ELF-1 (cell line): Measurements from ENCODE around the gene C1QL1.
A peak's percentile ranks its signal among the peaks of the same experiment; 100 is the strongest.

Source experiments
- DNase-seq: peaks from one replicate; pipeline ENCODE4 v3.0.0-alpha.2; 2016; ENCODE audit warnings: low read depth, low spot score

The C1QL1 gene

GRCh38 chr17:44989552-44990138, 21.5 kb upstream of the C1QL1 start:
- DNase-seq: no peak

DNA sequence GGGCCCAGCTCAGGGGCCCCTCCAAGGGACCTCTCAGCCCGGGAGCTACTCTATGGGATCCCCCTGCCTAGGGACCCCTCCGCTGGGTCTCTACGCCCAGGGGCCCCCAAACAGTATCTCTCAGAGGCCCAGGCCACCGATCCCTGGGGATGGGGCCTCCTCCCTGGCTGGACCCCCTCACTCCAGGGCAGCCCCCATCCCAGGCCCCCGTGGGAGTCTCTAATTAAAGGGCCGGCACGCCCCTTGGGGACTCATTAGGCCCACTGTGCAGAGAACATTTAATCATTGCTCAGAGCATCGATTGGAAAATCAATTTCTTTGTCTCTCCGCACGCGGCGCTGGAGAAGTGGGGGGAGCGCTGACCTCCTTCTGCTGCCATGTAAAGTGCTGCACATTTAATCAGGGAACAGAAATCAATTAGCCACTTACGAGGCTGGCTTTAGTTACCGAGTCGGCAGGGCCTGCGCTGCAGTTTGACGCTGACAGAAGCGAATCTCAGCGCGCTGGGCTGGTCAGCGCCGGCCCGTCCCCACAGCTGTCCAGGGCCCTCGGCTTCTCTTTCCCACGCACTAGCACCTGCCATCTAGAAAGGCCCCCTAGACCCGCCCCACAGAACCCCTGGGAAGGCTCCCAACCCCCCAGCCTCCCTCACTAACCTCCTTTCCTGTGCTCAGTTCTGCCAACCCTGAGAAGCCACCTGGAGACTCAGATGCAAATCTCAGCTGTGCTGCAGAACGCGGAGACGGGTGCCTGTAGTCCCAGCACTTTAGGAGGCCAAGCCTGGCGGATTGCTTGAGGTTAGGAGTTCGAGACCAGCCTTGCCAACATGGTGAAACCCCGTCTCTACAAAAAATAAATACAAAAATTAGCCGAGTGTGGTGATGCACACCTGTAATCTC, 20.2 kb upstream of the C1QL1 start:
- no peak for DNase-seq

DNA sequence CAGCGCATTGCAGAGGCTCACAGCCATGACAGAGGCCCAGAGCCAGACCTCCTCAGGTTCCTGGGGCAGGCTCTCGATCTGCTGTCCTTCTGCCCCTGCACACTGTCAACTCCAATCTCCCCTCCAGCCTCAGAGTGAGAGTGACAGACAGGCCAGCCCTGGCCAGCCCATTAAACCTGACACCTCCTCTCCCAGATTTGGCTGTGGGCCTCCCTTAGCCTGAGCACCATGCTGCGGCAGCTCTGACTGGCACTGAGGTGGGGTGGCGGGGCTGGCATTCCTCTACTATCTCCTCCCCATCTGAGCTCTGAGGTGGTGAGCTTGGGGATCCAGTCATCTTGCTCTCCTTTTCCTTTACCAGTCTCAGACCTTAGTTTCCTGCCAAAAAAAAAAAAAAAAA, 15.5 kb upstream of the C1QL1 start:
- peak; percentile 46 for DNase-seq

GRCh38 chr17:44982113-44982702, 14.1 kb upstream of the C1QL1 start:
- no peak for DNase-seq

DNA sequence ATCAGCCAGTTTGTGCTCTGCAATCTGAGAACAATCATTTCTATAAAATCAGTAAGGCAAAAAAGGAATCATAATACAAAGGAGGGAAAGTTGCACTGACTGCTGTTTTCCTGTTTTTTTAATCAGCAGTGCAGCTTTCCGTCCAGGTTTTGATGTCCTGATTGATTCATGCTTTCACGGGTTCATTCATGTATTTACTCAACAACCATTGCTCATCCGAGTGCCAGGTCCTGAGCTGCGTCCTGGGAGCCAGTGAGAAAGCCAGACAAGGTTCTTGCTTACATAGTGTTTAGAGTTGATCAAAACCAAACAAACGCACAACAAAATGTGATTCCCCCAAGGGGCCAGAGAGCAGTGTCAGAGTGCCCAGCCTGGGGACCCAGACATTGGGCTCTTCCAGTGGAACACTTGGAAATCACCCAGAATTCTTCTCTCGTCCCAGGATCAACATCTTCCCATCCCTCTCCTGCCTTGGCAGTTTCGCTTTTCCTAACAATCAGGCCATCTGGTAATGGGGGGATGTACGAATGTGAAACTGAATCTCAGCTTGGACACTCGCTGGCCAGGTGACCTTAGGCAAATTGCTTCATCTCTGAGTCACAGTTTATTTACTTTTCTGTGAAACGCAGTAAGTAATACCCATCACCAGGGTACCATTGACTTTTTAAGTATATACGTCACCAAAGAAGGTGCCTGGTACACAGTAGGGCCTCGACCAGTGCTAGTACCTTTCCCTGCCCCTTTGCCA, 13.3 kb upstream of the C1QL1 start:
- DNase-seq: no peak

DNA sequence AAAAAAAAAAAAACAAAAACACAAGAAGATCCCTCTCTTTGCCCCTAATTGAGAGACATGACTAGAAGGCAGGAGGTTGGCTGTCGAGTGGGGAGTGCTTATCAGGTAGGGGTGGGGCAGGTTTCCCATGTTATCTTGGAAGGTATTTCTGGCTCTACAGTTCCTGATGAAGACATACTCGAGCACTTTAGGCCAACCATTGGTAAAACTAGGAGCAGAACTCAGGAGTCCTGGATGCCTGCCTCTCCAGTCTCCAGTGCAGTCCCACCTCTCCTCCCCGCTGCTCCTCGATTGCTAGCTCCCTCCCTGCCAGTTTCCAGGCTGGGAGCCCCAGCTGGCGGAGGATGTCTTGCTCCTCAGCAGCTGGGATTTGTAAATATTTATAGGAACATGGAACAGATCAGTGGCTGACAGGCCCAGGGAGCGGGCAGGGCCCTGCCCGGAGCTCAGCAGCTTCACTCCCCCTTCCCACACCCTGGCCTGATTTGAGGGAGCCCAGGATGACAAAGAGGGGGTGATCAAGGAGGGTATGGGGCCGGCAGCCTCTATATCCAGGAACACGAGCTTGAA, 11.4 kb upstream of the C1QL1 start:
- no peak for DNase-seq

GRCh38 chr17:44978807-44979206, 10.7 kb upstream of the C1QL1 start:
- DNase-seq: no peak

- DNase-seq: no peak
Measured at GRCh38 chr17:44977814-44978550, 9.9 kb upstream of the C1QL1 start.

DNA sequence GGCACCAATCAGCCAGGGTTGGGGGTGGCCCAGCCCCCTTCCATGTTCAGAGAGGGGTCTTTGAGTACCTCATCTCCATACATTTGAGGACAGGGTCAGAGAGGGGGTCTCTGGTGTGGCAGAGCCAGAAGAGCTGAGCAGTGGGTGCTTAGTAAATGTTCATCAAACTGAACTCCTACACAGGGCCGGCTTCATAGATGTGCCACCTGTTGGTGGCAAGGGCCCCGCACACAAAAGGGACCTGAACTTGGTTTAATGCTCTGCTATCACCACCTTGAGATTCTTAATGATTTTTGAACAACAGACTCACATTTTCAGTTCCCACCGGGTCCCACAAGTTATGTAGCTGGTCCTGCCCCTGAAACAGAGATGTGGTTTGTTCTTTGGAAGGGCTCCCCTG, 9.0 kb upstream of the C1QL1 start:
- no peak for DNase-seq

- DNase-seq: no peak
Measured at GRCh38 chr17:44976206-44976605, 8.1 kb upstream of the C1QL1 start.

GRCh38 chr17:44972953-44973352, 4.8 kb upstream of the C1QL1 start:
- DNase-seq: no peak

DNA sequence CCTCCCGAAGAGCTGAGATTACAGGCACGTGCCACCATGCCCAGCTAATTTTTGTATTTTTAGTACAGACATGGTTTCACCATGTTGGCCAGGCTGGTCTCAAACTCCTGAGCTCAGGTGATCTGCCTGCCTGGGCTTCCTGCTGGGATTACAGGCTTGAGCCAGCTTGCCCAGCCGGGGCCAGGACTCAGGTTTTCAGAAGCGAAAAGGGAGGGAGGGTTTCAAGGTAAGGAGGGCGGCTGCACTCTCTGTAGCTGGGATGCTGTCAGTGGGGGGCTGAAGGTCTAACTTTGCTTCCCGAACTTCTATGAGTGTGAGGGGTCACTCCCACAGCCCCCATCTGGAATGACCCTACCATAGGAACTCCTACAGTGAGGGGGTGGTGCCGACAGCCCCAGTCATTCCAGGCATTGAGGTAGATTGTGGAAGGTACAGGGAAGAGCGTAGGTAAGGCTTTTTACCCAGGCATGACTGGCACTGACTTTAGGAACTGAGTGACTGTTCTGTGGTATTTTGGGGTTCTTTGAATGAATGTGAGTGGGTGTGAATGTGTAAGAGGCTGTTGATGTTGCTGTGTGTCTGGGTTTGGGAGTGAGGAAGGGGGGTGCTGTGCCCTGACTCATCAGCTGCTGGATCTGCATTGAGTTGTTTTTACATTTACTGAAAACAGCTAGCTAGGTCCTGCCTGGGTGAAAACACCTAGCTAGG, 3.8 kb upstream of the C1QL1 start:
- peak; percentile 36 for DNase-seq

GRCh38 chr17:44970136-44970741, 2.1 kb upstream of the C1QL1 start:
- DNase-seq: peak; percentile 20

DNA sequence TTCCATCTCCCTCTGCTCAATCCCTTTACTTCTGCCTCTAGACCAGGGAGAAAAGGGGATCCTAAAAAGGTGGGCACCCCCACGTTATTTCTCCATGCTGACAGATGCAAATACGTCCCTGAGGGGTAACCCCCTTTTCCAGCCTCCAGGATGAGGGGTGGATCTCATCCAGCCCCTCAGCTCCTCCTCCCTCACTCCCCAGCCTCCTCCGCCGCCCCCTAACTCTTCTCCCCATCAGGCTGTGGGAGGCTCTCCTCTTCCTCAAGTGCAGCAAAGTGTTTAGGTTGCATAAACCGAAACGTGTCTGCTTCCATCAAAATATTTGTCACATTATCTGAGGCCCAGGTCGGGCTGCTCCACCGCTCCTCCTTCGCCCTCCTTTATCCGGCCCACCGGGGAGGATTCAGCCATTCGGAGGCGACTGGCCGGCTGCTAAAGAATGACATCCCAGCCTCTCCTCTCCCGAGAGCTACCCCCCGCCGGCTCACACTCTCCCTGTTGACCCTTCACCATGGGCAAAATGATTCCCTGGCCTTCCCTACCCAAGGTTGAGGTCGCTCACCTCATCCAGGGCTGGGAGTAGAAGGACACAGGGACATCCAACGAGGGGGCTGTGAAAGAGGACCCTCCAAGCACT, 1.2 kb upstream of the C1QL1 start:
- peak; percentile 49 for DNase-seq

DNA sequence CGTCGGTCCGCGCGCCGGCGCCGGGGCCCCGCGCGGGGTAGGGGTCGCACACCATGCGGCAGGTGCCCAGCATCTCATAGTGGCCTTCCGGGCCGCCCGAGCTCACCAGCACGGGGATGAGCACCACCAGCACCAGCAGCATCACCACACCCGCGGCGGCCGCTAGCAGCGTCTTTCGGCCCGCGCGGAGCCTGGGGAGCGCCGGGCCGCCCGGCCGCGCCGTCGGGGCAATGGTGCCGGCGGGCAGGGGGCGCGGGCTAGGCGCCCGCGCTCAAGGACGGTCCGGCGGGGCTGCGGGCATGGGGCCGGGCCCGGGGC, 237 bp downstream of the C1QL1 start:
- DNase-seq: no peak

- DNase-seq: no peak
Measured at GRCh38 chr17:44967026-44967906, 837 bp downstream of the C1QL1 start.

DNA sequence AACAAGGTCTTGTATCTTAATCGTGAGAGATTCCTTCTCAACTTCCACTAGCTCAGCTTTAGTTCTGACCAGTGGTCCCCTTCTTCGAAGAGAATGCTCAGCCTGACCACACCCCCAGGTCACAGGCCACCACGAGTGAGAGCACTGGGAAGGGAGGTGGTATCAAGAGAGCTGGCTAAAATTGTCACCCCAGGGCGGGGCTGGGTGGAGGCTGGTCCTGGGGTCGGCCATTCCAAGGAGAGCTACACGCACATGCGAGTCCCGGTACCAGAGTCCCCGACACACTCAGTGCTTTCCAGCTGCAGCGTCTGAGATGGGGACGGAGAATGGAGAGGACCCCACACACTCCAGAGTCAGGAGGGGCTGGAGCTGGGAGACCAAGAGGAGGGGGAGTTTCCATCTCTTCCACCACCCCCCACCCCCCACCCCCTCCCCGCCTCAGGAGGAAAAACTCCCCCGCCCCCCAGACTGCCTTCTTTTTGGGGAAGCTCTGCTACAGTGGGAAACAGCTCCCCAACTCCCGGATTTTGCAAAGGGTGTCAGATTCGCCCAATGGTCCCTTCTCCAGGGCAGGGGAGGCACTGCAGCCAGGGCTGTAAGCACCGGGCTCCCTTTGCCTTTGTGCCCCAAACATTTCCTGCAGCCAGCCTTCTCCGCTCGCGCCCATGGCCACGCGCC, 1.6 kb downstream of the C1QL1 start:
- DNase-seq: no peak
